HEK293 (cell line): ENCODE measurements around the gene HECTD2.
A peak's percentile ranks its signal among the peaks of the same experiment; 100 is the strongest.

Experiments
- BCL11A ChIP-seq: fragments of 450-650 bp; formaldehyde crosslinking; IDR thresholded peaks from 2 replicates; pipeline ENCODE4 v1.5.1; 2016; ENCODE audit warnings: low read depth, missing biosample characterization, missing genetic modification characterization
- ELK4 ChIP-seq: IDR thresholded peaks from 2 replicates; pipeline ENCODE4 v1.6.1; 2011; ENCODE audit warnings: mild to moderate bottlenecking, low read depth, low read length, borderline replicate concordance
- IKZF3 ChIP-seq: fragments of 450-650 bp; IDR thresholded peaks from 2 replicates; pipeline ENCODE4 v1.5.0; 2018; ENCODE audit warnings: missing biosample characterization, mild to moderate bottlenecking, missing genetic modification characterization, moderate library complexity
- OSR2 ChIP-seq: fragments of 450-650 bp; formaldehyde crosslinking; IDR thresholded peaks from 2 replicates; pipeline ENCODE4 v1.5.1; 2016; ENCODE audit warnings: missing biosample characterization, missing genetic modification characterization
- OVOL3 ChIP-seq: fragments of 450-650 bp; formaldehyde crosslinking; IDR thresholded peaks from 2 replicates; pipeline ENCODE4 v1.5.1; 2016; ENCODE audit warnings: missing biosample characterization, missing genetic modification characterization
- SALL2 ChIP-seq: fragments of 450-650 bp; formaldehyde crosslinking; IDR thresholded peaks from 2 replicates; pipeline ENCODE4 v1.5.0; 2017; ENCODE audit warnings: missing biosample characterization, mild to moderate bottlenecking, missing genetic modification characterization, borderline replicate concordance
- SP7 ChIP-seq: fragments of 450-650 bp; formaldehyde crosslinking; IDR thresholded peaks from 2 replicates; pipeline ENCODE4 v1.5.1; 2016; ENCODE audit warnings: missing biosample characterization, missing genetic modification characterization
- ZBTB17 ChIP-seq: fragments of 450-650 bp; formaldehyde crosslinking; IDR thresholded peaks from 2 replicates; pipeline ENCODE4 v1.5.1; 2016; ENCODE audit warnings: missing biosample characterization, missing genetic modification characterization
- ZNF114 ChIP-seq: fragments of 450-650 bp; formaldehyde crosslinking; IDR thresholded peaks from 2 replicates; pipeline ENCODE4 v1.5.0; 2017; ENCODE audit warnings: missing biosample characterization, missing genetic modification characterization
- ZNF16 ChIP-seq: fragments of 450-650 bp; formaldehyde crosslinking; IDR thresholded peaks from 2 replicates; pipeline ENCODE4 v1.5.1; 2016; ENCODE audit warnings: low read depth, missing biosample characterization, missing genetic modification characterization
- ZNF211 ChIP-seq: fragments of 450-650 bp; formaldehyde crosslinking; IDR thresholded peaks from 2 replicates; pipeline ENCODE4 v1.5.1; 2016; ENCODE audit warnings: low read depth, missing biosample characterization, missing genetic modification characterization
- ZNF23 ChIP-seq: fragments of 450-650 bp; formaldehyde crosslinking; IDR thresholded peaks from 2 replicates; pipeline ENCODE4 v1.5.1; 2016; ENCODE audit warnings: missing biosample characterization, missing genetic modification characterization, borderline replicate concordance
- ZNF24 ChIP-seq: fragments of 450-650 bp; formaldehyde crosslinking; IDR thresholded peaks from 2 replicates; pipeline ENCODE4 v1.5.1; 2016; ENCODE audit warnings: missing biosample characterization, missing genetic modification characterization
- ZNF280C ChIP-seq: fragments of 450-650 bp; formaldehyde crosslinking; IDR thresholded peaks from 2 replicates; pipeline ENCODE4 v1.5.1; 2016; ENCODE audit warnings: missing biosample characterization, missing genetic modification characterization
- ZNF311 ChIP-seq: fragments of 450-650 bp; formaldehyde crosslinking; IDR thresholded peaks from 2 replicates; pipeline ENCODE4 v1.5.1; 2017; ENCODE audit warnings: missing biosample characterization, missing genetic modification characterization, borderline replicate concordance
- ZNF501 ChIP-seq: fragments of 450-650 bp; formaldehyde crosslinking; IDR thresholded peaks from 2 replicates; pipeline ENCODE4 v1.5.1; 2016; ENCODE audit warnings: missing biosample characterization, missing genetic modification characterization
- ZNF530 ChIP-seq: fragments of 450-650 bp; formaldehyde crosslinking; IDR thresholded peaks from 2 replicates; pipeline ENCODE4 v1.5.1; 2016; ENCODE audit warnings: low read depth, missing biosample characterization, missing genetic modification characterization
- ZNF560 ChIP-seq: fragments of 450-650 bp; formaldehyde crosslinking; IDR thresholded peaks from 2 replicates; pipeline ENCODE4 v1.5.1; 2017; ENCODE audit warnings: missing biosample characterization, missing genetic modification characterization, borderline replicate concordance
- ZNF621 ChIP-seq: fragments of 450-650 bp; formaldehyde crosslinking; IDR thresholded peaks from 2 replicates; pipeline ENCODE4 v1.5.1; 2017; ENCODE audit warnings: missing biosample characterization, missing genetic modification characterization
- ZNF629 ChIP-seq: fragments of 450-650 bp; formaldehyde crosslinking; IDR thresholded peaks from 2 replicates; pipeline ENCODE4 v1.5.1; 2017; ENCODE audit warnings: missing biosample characterization, missing genetic modification characterization
- ZNF701 ChIP-seq: fragments of 450-650 bp; formaldehyde crosslinking; IDR thresholded peaks from 2 replicates; pipeline ENCODE4 v1.5.1; 2016; ENCODE audit warnings: missing biosample characterization, missing genetic modification characterization
- ZNF792 ChIP-seq: fragments of 450-650 bp; formaldehyde crosslinking; IDR thresholded peaks from 2 replicates; pipeline ENCODE4 v1.5.1; 2016; ENCODE audit warnings: missing biosample characterization, missing genetic modification characterization
- ZSCAN30 ChIP-seq: fragments of 450-650 bp; IDR thresholded peaks from 2 replicates; pipeline ENCODE4 v1.5.1; 2018; ENCODE audit warnings: missing biosample characterization, mild to moderate bottlenecking, missing genetic modification characterization, moderate library complexity
- TF ChIP-seq, protein P1 (sequence below): fragments of 450-650 bp; formaldehyde crosslinking; conservative IDR thresholded peaks from 2 replicates; pipeline ENCODE4 v1.5.1; 2016; ENCODE audit warnings: low read depth, missing biosample characterization, missing genetic modification characterization
- TF ChIP-seq, protein P2 (sequence below): fragments of 450-650 bp; formaldehyde crosslinking; IDR thresholded peaks from 2 replicates; pipeline ENCODE4 v1.5.1; 2017; ENCODE audit warnings: missing biosample characterization, missing genetic modification characterization
- TF ChIP-seq, protein P3 (sequence below): fragments of 450-650 bp; formaldehyde crosslinking; IDR thresholded peaks from 2 replicates; pipeline ENCODE4 v1.5.1; 2016; ENCODE audit warnings: missing biosample characterization, missing genetic modification characterization
- TF ChIP-seq, protein P4 (sequence below): fragments of 450-650 bp; formaldehyde crosslinking; IDR thresholded peaks from 2 replicates; pipeline ENCODE4 v1.5.1; 2017; ENCODE audit warnings: missing biosample characterization, missing genetic modification characterization

Gene HECTD2

DNA sequence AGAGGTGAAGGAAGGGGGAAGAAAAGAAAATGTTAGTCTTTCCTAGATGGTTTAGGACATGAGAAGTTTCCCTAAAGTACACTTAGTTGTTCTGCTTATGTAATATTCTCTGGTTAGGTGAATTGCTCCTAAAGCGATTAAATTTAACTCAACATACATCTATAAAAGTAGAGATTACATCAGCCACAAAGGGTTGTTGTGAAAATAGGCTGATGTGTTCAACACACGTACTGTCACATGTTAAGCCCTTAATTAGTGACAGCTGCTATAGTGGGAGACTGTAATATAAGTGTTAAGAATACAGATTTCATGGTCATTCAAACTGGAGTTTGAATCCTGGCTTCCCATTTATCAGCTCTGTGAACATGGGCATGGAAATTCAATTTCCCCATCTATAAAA is 12.8 kb downstream of the HECTD2 start (continued):
- TF ChIP-seq IKZF3 (tag by site-specific recombination): 0 out of 2 replicates have a peak, but pooled peaks have one; percentile 16
- TF ChIP-seq ZNF530 (tag by site-specific recombination): no peak
- TF ChIP-seq, protein P1, sequence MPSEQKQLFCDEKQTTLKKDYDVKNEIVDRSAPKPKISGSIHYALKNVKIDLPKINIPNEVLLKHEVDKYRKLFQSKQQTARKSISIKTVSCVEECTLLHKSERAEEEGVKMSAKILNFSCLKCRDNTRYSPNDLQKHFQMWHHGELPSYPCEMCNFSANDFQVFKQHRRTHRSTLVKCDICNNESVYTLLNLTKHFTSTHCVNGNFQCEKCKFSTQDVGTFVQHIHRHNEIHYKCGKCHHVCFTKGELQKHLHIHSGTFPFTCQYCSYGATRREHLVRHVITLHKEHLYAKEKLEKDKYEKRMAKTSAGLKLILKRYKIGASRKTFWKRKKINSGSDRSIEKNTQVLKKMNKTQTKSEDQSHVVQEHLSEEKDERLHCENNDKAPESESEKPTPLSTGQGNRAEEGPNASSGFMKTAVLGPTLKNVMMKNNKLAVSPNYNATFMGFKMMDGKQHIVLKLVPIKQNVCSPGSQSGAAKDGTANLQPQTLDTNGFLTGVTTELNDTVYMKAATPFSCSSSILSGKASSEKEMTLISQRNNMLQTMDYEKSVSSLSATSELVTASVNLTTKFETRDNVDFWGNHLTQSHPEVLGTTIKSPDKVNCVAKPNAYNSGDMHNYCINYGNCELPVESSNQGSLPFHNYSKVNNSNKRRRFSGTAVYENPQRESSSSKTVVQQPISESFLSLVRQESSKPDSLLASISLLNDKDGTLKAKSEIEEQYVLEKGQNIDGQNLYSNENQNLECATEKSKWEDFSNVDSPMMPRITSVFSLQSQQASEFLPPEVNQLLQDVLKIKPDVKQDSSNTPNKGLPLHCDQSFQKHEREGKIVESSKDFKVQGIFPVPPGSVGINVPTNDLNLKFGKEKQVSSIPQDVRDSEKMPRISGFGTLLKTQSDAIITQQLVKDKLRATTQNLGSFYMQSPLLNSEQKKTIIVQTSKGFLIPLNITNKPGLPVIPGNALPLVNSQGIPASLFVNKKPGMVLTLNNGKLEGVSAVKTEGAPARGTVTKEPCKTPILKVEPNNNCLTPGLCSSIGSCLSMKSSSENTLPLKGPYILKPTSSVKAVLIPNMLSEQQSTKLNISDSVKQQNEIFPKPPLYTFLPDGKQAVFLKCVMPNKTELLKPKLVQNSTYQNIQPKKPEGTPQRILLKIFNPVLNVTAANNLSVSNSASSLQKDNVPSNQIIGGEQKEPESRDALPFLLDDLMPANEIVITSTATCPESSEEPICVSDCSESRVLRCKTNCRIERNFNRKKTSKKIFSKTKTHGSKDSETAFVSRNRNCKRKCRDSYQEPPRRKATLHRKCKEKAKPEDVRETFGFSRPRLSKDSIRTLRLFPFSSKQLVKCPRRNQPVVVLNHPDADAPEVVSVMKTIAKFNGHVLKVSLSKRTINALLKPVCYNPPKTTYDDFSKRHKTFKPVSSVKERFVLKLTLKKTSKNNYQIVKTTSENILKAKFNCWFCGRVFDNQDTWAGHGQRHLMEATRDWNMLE (tag by site-specific recombination): no peak
- TF ChIP-seq ZNF211 (tag by site-specific recombination): no peak
- no peak for TF ChIP-seq ELK4
- TF ChIP-seq ZNF23: no peak
- TF ChIP-seq BCL11A (tag by site-specific recombination): 0 out of 2 replicates have a peak, but pooled peaks have one; percentile 25
- peak; percentile 62 for TF ChIP-seq OSR2
- no peak for TF ChIP-seq ZNF701 (tag by site-specific recombination)
- TF ChIP-seq, protein P2, sequence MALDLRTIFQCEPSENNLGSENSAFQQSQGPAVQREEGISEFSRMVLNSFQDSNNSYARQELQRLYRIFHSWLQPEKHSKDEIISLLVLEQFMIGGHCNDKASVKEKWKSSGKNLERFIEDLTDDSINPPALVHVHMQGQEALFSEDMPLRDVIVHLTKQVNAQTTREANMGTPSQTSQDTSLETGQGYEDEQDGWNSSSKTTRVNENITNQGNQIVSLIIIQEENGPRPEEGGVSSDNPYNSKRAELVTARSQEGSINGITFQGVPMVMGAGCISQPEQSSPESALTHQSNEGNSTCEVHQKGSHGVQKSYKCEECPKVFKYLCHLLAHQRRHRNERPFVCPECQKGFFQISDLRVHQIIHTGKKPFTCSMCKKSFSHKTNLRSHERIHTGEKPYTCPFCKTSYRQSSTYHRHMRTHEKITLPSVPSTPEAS (tag by site-specific recombination): no peak
- TF ChIP-seq, protein P3, sequence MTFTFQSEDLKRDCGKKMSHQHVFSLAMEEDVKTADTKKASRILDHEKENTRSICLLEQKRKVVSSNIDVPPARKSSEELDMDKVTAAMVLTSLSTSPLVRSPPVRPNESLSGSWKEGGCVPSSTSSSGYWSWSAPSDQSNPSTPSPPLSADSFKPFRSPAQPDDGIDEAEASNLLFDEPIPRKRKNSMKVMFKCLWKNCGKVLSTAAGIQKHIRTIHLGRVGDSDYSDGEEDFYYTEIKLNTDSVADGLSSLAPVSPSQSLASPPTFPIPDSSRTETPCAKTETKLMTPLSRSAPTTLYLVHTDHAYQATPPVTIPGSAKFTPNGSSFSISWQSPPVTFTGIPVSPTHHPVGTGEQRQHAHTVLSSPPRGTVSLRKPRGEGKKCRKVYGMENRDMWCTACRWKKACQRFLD (tag by site-specific recombination): no peak
- no peak for TF ChIP-seq ZNF280C (tag by site-specific recombination)
- TF ChIP-seq ZNF114 (tag by site-specific recombination): no peak
- TF ChIP-seq ZSCAN30 (tag by site-specific recombination): no peak
- TF ChIP-seq, protein P4, sequence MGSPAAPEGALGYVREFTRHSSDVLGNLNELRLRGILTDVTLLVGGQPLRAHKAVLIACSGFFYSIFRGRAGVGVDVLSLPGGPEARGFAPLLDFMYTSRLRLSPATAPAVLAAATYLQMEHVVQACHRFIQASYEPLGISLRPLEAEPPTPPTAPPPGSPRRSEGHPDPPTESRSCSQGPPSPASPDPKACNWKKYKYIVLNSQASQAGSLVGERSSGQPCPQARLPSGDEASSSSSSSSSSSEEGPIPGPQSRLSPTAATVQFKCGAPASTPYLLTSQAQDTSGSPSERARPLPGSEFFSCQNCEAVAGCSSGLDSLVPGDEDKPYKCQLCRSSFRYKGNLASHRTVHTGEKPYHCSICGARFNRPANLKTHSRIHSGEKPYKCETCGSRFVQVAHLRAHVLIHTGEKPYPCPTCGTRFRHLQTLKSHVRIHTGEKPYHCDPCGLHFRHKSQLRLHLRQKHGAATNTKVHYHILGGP (tag by site-specific recombination): peak; percentile 64
- TF ChIP-seq ZNF560 (tag by site-specific recombination): no peak
- TF ChIP-seq ZNF311 (tag by site-specific recombination): no peak
- no peak for TF ChIP-seq ZNF501 (tag by site-specific recombination)
- 0 out of 2 replicates have a peak, but pooled peaks have one; percentile 36 for TF ChIP-seq ZNF24 (tag by site-specific recombination)
- 0 out of 2 replicates have a peak, but pooled peaks have one; percentile 34 for TF ChIP-seq ZNF629 (tag by site-specific recombination)
- TF ChIP-seq SALL2: no peak
- TF ChIP-seq OVOL3 (tag by site-specific recombination): no peak
- peak; percentile 68 for TF ChIP-seq ZBTB17
- TF ChIP-seq SP7: peak; percentile 46; the same call in 1 of the 2 replicates
- TF ChIP-seq ZNF16 (tag by site-specific recombination): no peak
- TF ChIP-seq ZNF621 (tag by site-specific recombination): no peak
- TF ChIP-seq ZNF792 (tag by site-specific recombination): no peak
